Ovary (tissue), 9 donors: Measurements from ENCODE around the gene STAC2. TPM values are rescaled to one million over a fixed set of nuclear protein-coding genes. Genes with fewer than 3 reads are reported as not detected.

Source experiments
- DNase-seq, 5 donors: peaks; one replicate each; pipeline ENCODE4 v3.0.0-alpha.2; 2019 to 2020
- H3K27ac ChIP-seq, 2 donors: fragments of 200-600 bp; one replicate each; pipeline versions ENCODE4 v1.5.1 to v1.8.0; 2019 to 2022
- H3K27me3 ChIP-seq: fragments of 200-600 bp; one replicate; pipeline ENCODE4 v1.8.0; 2022
- H3K36me3 ChIP-seq: fragments of 200-600 bp; sonication (generic); one replicate; pipeline ENCODE4 v1.5.1; 2019
- H3K4me1 ChIP-seq: one replicate; pipeline ENCODE4 v1.8.1; 2013; ENCODE audit warnings: mild to moderate bottlenecking, moderate library complexity; ENCODE audit not compliant: insufficient read depth
- H3K4me3 ChIP-seq: fragments of 200-600 bp; sonication (generic); one replicate; pipeline ENCODE4 v1.5.1; 2017
- H3K9me3 ChIP-seq, 2 donors: fragments of 200-600 bp in 1 of 2; sonication (generic) in 1 of 2; one replicate each; pipeline versions ENCODE4 v1.5.1 to v1.8.1; 2013 to 2019; ENCODE audit warnings: mild to moderate bottlenecking in 1 of 2, moderate library complexity in 1 of 2
- CTCF ChIP-seq, 3 donors: fragments of 450-650 bp in 2 of 3; fragments of 200-600 bp in 1 of 3; IDR thresholded peaks; one replicate each; pipeline versions ENCODE4 v1.5.1 to v1.8.0; 2016 to 2022; ENCODE audit warnings: antibody characterized with exemption in 3 of 3, mild to moderate bottlenecking in 1 of 3
- EP300 ChIP-seq: sonication (generic); formaldehyde crosslinking; IDR thresholded peaks from one replicate; pipeline ENCODE4 v1.6.1; 2017; ENCODE audit warnings: antibody characterized with exemption
- POLR2A ChIP-seq: fragments of 450-650 bp; IDR thresholded peaks from one replicate; pipeline ENCODE4 v1.6.1; 2017; ENCODE audit warnings: antibody characterized with exemption, mild to moderate bottlenecking, moderate library complexity
- whole genome bisulfite sequencing, 3 donors: extraction: QIAGEN DNeasy Blood & Tissue Kit in 1 of 3; methylation state at CpG; one replicate each; pipeline versions ENCODE4 v1.1.5 to v1.1.7; 2013 to 2017; 5-methylcytosine and 5-hydroxymethylcytosine counted together
- intact Hi-C, 4 donors: fragments of 100-400 bp; cut with DNase I; formaldehyde crosslinking; loops; one replicate each; pipeline versions ENCODE4 v1.11.0 to v1.15.1; 2022 to 2023
- polyA plus RNA-seq, 2 donors: library from polyadenylated mRNA; stranded (reverse); fragments of 200-250 nt in 1 of 2; fragments of 350-450 nt in 1 of 2; fragmentation: Illumina TruSeq in 1 of 2; extraction: RNeasy Lipid Tissue Mini Kit (QIAGEN cat#74804) in 1 of 2; gene quantifications; one replicate each; pipeline ENCODE4 v1.2.3, GENCODE V29; 2013 to 2014
- total RNA-seq, 7 donors: library from RNA; depleted of rRNA in 2 of 7; stranded (reverse); fragments of >200 nt in 2 of 7; fragmentation: NEBNext Ultra II Directional in 3 of 7; extraction: Animal tissue kit (Norgen Biotek cat#: 25700) in 3 of 7; gene quantifications; one replicate each; pipeline versions ENCODE4 v1.1.0 to v1.2.4, GENCODE V29; 2016 to 2023
- donor health status: DM: no; HTN: no; CAD: no; lungs with moderate emphysema.
- donor health status: DM: no; HTN: no; CAD: no.
- donor health status: Bipolar disorder and iron deficiency.
- donor health status: DM: yes; HTN: yes; CAD: no.
- donor health status: DM: no; HTN: no; CAD: no.
- donor health status: DM: yes; HTN: yes; CAD: no.

The STAC2 gene
- total and polyA plus RNA-seq, 9 donors = 0.29 to 5.4 (median 0.70) TPM; not detected in 1

DNA sequence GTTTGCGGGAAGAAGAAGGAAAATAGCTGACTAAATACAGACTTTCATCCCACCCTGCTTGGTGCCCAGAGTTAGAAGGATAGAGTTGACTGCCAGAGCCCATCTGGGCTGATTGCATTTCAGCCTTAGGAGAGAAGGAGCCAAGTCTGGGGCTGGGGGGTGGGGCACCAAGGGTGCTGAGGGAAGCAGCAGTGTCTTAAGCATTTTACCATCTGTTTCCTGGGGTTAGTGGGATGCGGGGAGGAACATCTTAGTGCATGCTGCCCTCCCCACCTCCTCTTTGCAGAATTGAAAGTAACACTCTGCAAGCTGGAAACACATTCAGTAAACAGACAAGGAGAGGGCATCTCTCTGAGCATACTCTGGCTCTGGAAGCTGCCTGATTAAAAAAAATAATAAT, 58.3 kb downstream of the STAC2 start:
- TF ChIP-seq POLR2A = no peak
- TF ChIP-seq EP300 = no peak
- no peak for TF ChIP-seq CTCF (IDR thresholded peaks at IDR 0.05)
- no peak overlapping the region for H3K27ac ChIP-seq
- intact Hi-C loops = loop anchor here in 1 of 4 donors (10.0 kb wide), 1 partner anchor 67 kb away; no protein-coding TSS in a partner anchor
- no peaks in the 10 kb centered on the region for H3K4me1 ChIP-seq
- DNase-seq = no peak
- H3K36me3 ChIP-seq = no peaks in the 10 kb centered on the region
- no peak overlapping the region for H3K4me3 ChIP-seq
- 7 to 32% (median 12%) methylated on average over 2 of the region's 2 CpGs for WGBS, 3 donors
- H3K9me3 ChIP-seq = no peaks in the 10 kb centered on the region
- no peaks in the 10 kb centered on the region for H3K27me3 ChIP-seq

DNA sequence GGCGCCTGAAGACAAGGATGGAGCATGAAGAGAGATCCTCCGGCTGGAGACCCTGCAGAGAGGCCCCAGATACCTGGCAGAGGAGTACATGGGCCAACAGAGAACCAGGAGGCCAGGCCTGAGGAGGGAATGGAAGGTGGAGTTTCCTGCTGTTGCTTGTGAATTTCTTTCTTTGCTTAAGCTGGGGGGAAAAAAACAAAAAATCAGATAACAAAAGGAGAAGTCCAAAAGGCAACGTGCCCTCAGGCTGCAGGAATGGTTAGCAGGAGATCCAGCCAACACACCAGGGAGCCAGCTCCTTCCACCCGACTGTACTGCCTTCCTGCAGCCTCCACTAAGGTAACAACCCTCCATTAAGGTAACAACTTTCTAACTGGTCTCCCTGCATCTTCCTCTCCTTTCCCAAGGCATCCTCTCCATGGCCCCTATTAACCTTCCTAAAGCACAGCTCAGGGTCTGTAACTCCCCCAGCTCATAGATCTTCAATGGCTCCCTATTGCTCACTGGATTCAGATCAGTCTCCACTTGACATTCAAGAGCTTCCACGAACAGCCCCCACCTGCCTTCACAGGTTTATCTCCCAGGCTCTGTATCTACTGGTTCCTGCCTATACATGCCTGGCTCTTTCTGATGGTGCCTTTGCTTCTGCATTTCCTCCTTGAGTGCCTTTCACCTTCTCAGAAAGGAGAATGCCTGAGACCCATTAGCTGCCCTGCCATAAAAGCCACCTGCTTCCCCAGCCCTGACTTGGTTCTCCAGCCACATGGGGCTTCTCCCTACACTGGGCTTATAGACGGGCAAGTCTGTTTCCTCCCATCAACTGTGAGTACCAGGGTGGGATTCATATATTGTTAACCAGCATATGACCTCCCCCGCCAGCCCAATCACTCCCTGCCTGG, 59.1 kb downstream of the STAC2 start:
- no peak overlapping the region for H3K27ac ChIP-seq
- DNase-seq = no peak
- no peaks in the 10 kb centered on the region for H3K9me3 ChIP-seq
- H3K36me3 ChIP-seq = no peaks in the 10 kb centered on the region
- H3K27me3 ChIP-seq = no peaks in the 10 kb centered on the region
- whole genome bisulfite sequencing, 3 donors = 70 to 82% (median 71%) methylated on average over 7 of the region's 7 CpGs
- H3K4me1 ChIP-seq = no peaks in the 10 kb centered on the region
- no peak overlapping the region for H3K4me3 ChIP-seq
- TF ChIP-seq EP300 (no peak), CTCF (IDR thresholded peaks at IDR 0.05) (no peak), POLR2A (no peak)
- intact Hi-C loops = loop anchor here in 1 of 4 donors (10.0 kb wide), 1 partner anchor 68 kb away; no protein-coding TSS in a partner anchor

DNA sequence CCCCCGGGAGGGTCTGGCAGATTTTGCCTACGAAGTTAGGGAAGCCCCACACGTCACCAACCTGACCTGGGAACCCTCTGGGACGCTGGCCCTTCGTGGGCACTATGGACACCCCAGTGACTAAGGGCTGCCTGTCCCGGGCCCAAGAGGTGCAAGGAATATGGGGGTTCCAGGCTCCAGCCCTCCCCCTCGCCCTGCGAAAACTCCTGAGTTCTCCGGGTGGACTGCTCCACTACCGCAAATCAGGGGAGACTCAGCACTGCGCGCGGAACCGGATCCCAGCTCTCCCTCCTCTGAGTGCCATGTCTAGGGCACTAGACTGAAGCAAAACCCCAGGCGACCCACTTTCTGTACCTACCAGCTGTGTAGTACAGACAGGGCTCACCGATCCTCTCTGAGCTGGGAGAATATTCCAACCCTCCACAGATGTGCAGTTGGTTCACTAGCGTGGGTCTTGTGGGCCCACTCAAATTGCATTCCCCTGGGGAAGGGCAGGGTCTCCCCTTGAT, 59.9 kb downstream of the STAC2 start, which contains the start of gene ARL5C:
Gene ARL5C, minus strand, starts transcription at position 321 of the 509 bp plus-strand sequence. CDS start 401 bp downstream, outside the sequence.
- intact Hi-C loops = loop anchor here in 1 of 4 donors (10.0 kb wide), 1 partner anchor 69 kb away; no protein-coding TSS in a partner anchor
- Histone ChIP-seq H3K36me3 (no peaks in the 10 kb centered on the region), H3K9me3 (no peaks in the 10 kb centered on the region), H3K4me3 (peak within 1 kb of the TSS; percentile 43), H3K27ac (no peak within 1 kb of the TSS), H3K27me3 (no peaks in the 10 kb centered on the region), H3K4me1 (no peaks in the 10 kb centered on the region)
- TF ChIP-seq CTCF (IDR thresholded peaks at IDR 0.05) (no peak), EP300 (no peak), POLR2A (no peak)
- 61 to 65% (median 64%) methylated on average over 15 to 17 of the region's 17 CpGs for WGBS, 3 donors
- no peak for DNase-seq

DNA sequence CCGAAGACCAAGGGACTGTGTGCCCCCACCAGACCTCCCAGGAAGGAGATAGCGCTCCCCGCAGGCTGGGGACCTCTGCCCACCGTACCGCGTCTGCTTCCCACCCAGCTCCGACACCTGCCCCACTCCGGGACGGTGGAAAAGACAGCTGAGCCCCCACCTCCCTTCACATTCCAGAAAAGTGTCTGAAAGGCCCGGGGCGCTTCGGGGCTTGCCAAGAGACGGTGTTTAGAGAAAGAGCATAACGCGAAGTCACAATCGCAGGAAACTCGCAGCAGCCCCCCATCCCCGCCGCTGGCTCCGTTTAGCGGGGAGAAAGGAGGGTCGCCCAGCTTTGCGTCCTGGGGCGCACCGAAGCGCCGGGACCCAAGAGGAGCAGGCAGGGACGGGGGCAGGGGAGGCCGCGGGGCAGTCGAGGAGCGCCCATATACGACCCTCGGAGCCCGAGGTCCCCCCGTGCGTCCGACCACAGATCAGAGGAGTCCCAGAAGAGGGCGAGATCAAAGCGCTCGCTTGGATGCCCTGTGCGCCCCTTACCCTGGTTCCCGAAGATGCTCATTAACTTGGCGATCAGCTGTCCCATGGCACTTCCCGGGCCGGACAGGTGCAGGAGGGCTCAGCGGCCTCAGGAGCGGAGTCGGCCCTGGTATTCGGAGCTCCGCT, 60.4 kb downstream of the STAC2 start:
- WGBS, 3 donors = 3 to 10% (median 4%) methylated on average over 45 to 51 of the region's 51 CpGs
- no peaks in the 10 kb centered on the region for H3K9me3 ChIP-seq

More for the DNA sequence above, 60.4 kb downstream of the STAC2 start:
- intact Hi-C loops = loop anchor here in 1 of 4 donors (10.0 kb wide), 1 partner anchor 69 kb away; no protein-coding TSS in a partner anchor
- no peak overlapping the region for H3K27ac ChIP-seq
- no peaks in the 10 kb centered on the region for H3K27me3 ChIP-seq
- H3K4me3 ChIP-seq = peak overlapping the region; percentile 43
- TF ChIP-seq POLR2A = no peak
- DNase-seq = no peak
- H3K36me3 ChIP-seq = no peaks in the 10 kb centered on the region
- no peaks in the 10 kb centered on the region for H3K4me1 ChIP-seq
